HG03103 (cell line): ENCODE results near the gene EFNA2.
A peak's percentile ranks its signal among the peaks of the same experiment; 100 is the strongest.

Experiments used
- ATAC-seq: cut with Tn5 transposase; IDR thresholded peaks from one replicate; pipeline ENCODE4 v1.9.1; 2021; ENCODE audit warnings: low read depth; ENCODE audit not compliant: unreplicated experiment

The EFNA2 gene

GRCh38 chr19:1270854-1271527 is 14.7 kb upstream of the EFNA2 start:
- no peak for ATAC-seq

- ATAC-seq: no peak
Measured at GRCh38 chr19:1271528-1272422, 13.9 kb upstream of the EFNA2 start.

- ATAC-seq: no peak
Measured at GRCh38 chr19:1272423-1273262, 13.0 kb upstream of the EFNA2 start.

GRCh38 chr19:1273263-1274041 is 12.2 kb upstream of the EFNA2 start:
- no peak for ATAC-seq

GRCh38 chr19:1274081-1274851 is 11.4 kb upstream of the EFNA2 start:
- no peak for ATAC-seq

- ATAC-seq: no peak
Measured at GRCh38 chr19:1274852-1275259, 10.8 kb upstream of the EFNA2 start.

- peak; percentile 72 for ATAC-seq
Measured at GRCh38 chr19:1275260-1275975, 10.3 kb upstream of the EFNA2 start, which contains the start of gene FAM174C. Gene FAM174C (plus strand): TSS chr19:1275530. CDS start chr19:1275550, 20 bp downstream.

GRCh38 chr19:1275976-1276627 is 9.6 kb upstream of the EFNA2 start:
- ATAC-seq: peak; percentile 0

- ATAC-seq: no peak
Measured at GRCh38 chr19:1276628-1277022, 9.0 kb upstream of the EFNA2 start.

GRCh38 chr19:1277061-1277460 is 8.6 kb upstream of the EFNA2 start:
- ATAC-seq: no peak

GRCh38 chr19:1278074-1278473 is 7.6 kb upstream of the EFNA2 start:
- ATAC-seq: no peak

GRCh38 chr19:1278713-1279660 is 6.7 kb upstream of the EFNA2 start:
- ATAC-seq: no peak

GRCh38 chr19:1279782-1280341 is 5.8 kb upstream of the EFNA2 start:
- ATAC-seq: no peak

GRCh38 chr19:1280636-1281568 is 4.8 kb upstream of the EFNA2 start:
- no peak for ATAC-seq

- ATAC-seq: no peak
Measured at GRCh38 chr19:1281569-1282287, 3.9 kb upstream of the EFNA2 start.
